ENCODE results near the gene DNAL1. TPM values are rescaled to one million over a fixed set of nuclear protein-coding genes. Genes with fewer than 3 reads are reported as not detected.

The DNAL1 gene
- total and polyA plus RNA-seq, 10 of the 15 experiments (the other 5 are each of a cell fraction or from before 2014, with no cell fraction given), result 2.4 to 18.2 (median 7.4) TPM

DNA sequence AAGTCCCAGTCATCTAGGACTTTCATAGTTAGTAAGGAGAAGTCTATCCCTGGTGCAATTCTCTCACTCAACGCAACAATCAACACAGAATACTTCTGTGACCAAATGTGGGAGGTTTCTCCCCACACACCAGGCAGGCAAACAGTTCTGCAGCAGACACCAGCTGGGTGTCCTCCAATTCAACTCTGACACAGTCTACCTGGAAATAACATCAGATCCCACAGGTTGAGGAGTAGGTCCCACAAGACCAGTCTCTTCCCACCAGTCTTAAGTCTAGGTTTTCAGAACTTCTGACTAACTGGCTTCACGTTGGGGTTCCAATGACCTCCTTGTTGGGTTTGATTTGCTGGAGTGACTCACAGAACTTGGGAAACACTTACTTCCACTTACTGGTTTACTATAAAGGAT lies 17.6 kb upstream of the DNAL1 start (continued):
- TF ChIP-seq HDGF (IDR thresholded peaks at IDR 0.05) (no peak), EZH2 (IDR thresholded peaks at IDR 0.05; ENCODE audit: borderline replicate concordance, control insufficient read depth, low read depth, low read length) (no peak), SREBF1 (IDR thresholded peaks at IDR 0.05; ENCODE audit: low read length) (no peak), JUNB (IDR thresholded peaks at IDR 0.05) (peak; percentile 57), STAT3 (IDR thresholded peaks at IDR 0.05; ENCODE audit: low read depth, low read length) (no peak), PAX8 (IDR thresholded peaks at IDR 0.05) (no peak), REST (IDR thresholded peaks at IDR 0.05; ENCODE audit: low read depth, low read length) (no peak), GABPA (IDR thresholded peaks at IDR 0.05; ENCODE audit: low read depth) (no peak), EED (IDR thresholded peaks at IDR 0.05; ENCODE audit: low read depth) (0 out of 2 replicates have a peak, but pooled peaks have one; percentile 35), TCF7 (IDR thresholded peaks at IDR 0.05; ENCODE audit: borderline replicate concordance) (no peak), YY1 (IDR thresholded peaks at IDR 0.05; ENCODE audit: low read depth, low read length) (no peak), CBFB (IDR thresholded peaks at IDR 0.05; ENCODE audit: low read depth) (no peak), POLR2AphosphoS5 (IDR thresholded peaks at IDR 0.05; ENCODE audit: low read length) (no peak), IKZF1 (conservative IDR thresholded peaks at IDR 0.05) (no peak), PAX5 (IDR thresholded peaks at IDR 0.05; ENCODE audit: borderline replicate concordance, low read depth, low read length) (no peak), RCOR1 (conservative IDR thresholded peaks at IDR 0.05; ENCODE audit: low read depth, low read length) (no peak), TCF12 (IDR thresholded peaks at IDR 0.05; ENCODE audit: low read depth, low read length) (peak; percentile 35; the same call in 1 of the 2 replicates), RBBP5 (conservative IDR thresholded peaks at IDR 0.05) (no peak)
- TF ChIP-seq, protein P1, sequence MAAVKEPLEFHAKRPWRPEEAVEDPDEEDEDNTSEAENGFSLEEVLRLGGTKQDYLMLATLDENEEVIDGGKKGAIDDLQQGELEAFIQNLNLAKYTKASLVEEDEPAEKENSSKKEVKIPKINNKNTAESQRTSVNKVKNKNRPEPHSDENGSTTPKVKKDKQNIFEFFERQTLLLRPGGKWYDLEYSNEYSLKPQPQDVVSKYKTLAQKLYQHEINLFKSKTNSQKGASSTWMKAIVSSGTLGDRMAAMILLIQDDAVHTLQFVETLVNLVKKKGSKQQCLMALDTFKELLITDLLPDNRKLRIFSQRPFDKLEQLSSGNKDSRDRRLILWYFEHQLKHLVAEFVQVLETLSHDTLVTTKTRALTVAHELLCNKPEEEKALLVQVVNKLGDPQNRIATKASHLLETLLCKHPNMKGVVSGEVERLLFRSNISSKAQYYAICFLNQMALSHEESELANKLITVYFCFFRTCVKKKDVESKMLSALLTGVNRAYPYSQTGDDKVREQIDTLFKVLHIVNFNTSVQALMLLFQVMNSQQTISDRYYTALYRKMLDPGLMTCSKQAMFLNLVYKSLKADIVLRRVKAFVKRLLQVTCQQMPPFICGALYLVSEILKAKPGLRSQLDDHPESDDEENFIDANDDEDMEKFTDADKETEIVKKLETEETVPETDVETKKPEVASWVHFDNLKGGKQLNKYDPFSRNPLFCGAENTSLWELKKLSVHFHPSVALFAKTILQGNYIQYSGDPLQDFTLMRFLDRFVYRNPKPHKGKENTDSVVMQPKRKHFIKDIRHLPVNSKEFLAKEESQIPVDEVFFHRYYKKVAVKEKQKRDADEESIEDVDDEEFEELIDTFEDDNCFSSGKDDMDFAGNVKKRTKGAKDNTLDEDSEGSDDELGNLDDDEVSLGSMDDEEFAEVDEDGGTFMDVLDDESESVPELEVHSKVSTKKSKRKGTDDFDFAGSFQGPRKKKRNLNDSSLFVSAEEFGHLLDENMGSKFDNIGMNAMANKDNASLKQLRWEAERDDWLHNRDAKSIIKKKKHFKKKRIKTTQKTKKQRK (IDR thresholded peaks at IDR 0.05; ENCODE audit: low read depth, low read length), result no peak
- TF ChIP-seq, protein P2, sequence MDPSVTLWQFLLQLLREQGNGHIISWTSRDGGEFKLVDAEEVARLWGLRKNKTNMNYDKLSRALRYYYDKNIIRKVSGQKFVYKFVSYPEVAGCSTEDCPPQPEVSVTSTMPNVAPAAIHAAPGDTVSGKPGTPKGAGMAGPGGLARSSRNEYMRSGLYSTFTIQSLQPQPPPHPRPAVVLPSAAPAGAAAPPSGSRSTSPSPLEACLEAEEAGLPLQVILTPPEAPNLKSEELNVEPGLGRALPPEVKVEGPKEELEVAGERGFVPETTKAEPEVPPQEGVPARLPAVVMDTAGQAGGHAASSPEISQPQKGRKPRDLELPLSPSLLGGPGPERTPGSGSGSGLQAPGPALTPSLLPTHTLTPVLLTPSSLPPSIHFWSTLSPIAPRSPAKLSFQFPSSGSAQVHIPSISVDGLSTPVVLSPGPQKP (IDR thresholded peaks at IDR 0.05; ENCODE audit: low read depth, low read length), result no peak
- TF ChIP-seq, protein P3, sequence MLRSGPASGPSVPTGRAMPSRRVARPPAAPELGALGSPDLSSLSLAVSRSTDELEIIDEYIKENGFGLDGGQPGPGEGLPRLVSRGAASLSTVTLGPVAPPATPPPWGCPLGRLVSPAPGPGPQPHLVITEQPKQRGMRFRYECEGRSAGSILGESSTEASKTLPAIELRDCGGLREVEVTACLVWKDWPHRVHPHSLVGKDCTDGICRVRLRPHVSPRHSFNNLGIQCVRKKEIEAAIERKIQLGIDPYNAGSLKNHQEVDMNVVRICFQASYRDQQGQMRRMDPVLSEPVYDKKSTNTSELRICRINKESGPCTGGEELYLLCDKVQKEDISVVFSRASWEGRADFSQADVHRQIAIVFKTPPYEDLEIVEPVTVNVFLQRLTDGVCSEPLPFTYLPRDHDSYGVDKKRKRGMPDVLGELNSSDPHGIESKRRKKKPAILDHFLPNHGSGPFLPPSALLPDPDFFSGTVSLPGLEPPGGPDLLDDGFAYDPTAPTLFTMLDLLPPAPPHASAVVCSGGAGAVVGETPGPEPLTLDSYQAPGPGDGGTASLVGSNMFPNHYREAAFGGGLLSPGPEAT (IDR thresholded peaks at IDR 0.05; ENCODE audit: low read depth), result no peak

Measured in GM12878 (cell line).